Gastroesophageal sphincter (tissue), 4 donors: ENCODE results near the gene ARMC9. TPM values are rescaled to one million over a fixed set of nuclear protein-coding genes. Genes with fewer than 3 reads are reported as not detected.
A peak's percentile ranks its signal among the peaks of the same experiment; 100 is the strongest.

ENCODE experiments used
- ATAC-seq: fragments of 150-250 bp; one replicate; pipeline ENCODE4 v1.9.1; 2016; ENCODE audit warnings: mild to moderate bottlenecking, moderate library complexity
- H3K27ac ChIP-seq, 4 donors: fragments of 200-600 bp; sonication (generic) in 3 of 4; 1 replicate in 3 of 4; 2 replicates in 1 of 4; pipeline ENCODE4 v1.5.1; 2016 to 2019
- H3K27me3 ChIP-seq: fragments of 200-600 bp; sonication (generic); one replicate; pipeline ENCODE4 v1.5.1; 2019
- H3K36me3 ChIP-seq, 2 donors: fragments of 200-600 bp; sonication (generic); one replicate each; pipeline ENCODE4 v1.5.1; 2019; ENCODE audit warnings: control low read depth in 1 of 2
- H3K4me1 ChIP-seq, 3 donors: fragments of 200-600 bp; sonication (generic); 1 replicate in 2 of 3; 2 replicates in 1 of 3; pipeline ENCODE4 v1.5.1; 2016 to 2019; ENCODE audit warnings: control low read depth in 2 of 3
- H3K4me3 ChIP-seq, 2 donors: fragments of 200-600 bp; sonication (generic); one replicate each; pipeline ENCODE4 v1.5.1; 2019; ENCODE audit warnings: mild to moderate bottlenecking in 1 of 2, moderate library complexity in 1 of 2
- H3K9me3 ChIP-seq, 3 donors: fragments of 200-600 bp; sonication (generic); one replicate each; pipeline ENCODE4 v1.5.1; 2017 to 2019; ENCODE audit warnings: control low read depth in 2 of 3
- EP300 ChIP-seq: sonication (generic); formaldehyde crosslinking; IDR thresholded peaks from one replicate; pipeline ENCODE4 v1.6.1; 2017; ENCODE audit warnings: antibody characterized with exemption, mild to moderate bottlenecking
- POLR2A ChIP-seq, 2 donors: fragments of 450-650 bp; IDR thresholded peaks; one replicate each; pipeline ENCODE4 v1.6.1; 2017; ENCODE audit warnings: antibody characterized with exemption in 2 of 2, mild to moderate bottlenecking in 2 of 2, moderate library complexity in 1 of 2
- POLR2AphosphoS5 ChIP-seq: sonication (generic); formaldehyde crosslinking; IDR thresholded peaks from one replicate; pipeline ENCODE4 v1.6.1; 2017; ENCODE audit warnings: antibody characterized with exemption
- WGBS, 2 donors: methylation state at CpG; one replicate each; pipeline ENCODE4 v1.1.5; 2018; ENCODE audit warnings: low coverage in 1 of 2; 5-methylcytosine and 5-hydroxymethylcytosine counted together
- total RNA-seq, 4 donors: library from RNA; depleted of rRNA; stranded (reverse); fragments of >200 nt; gene quantifications; one replicate each; pipeline ENCODE4 v1.1.0, GENCODE V29; 2016
- TF ChIP-seq, protein P1 (sequence below), 4 experiments: fragments of 200-600 bp in 2 of 4; fragments of 450-650 bp in 2 of 4; sonication (generic) in 1 of 4; IDR thresholded peaks; one replicate each; pipeline ENCODE4 v1.5.1; 2017 to 2019; ENCODE audit warnings: antibody characterized with exemption in 4 of 4, mild to moderate bottlenecking in 2 of 4, moderate library complexity in 2 of 4

ARMC9 gene
- total RNA-seq, 4 donors from 2014 or later, result 69.6 to 298 (median 152) TPM

- Histone ChIP-seq H3K9me3 (peaks cover 0 to 7% (median 0%) of the 10 kb centered on the region in 3 donors), H3K4me3 (no peak overlapping the region), H3K27ac (peak overlapping the region in 2 of 4 donors; percentile 43 to 44), H3K4me1 (peaks cover 0 to 10% (median 0%) of the 10 kb centered on the region in 3 donors), H3K36me3 (peaks cover 0 to 13% of the 10 kb centered on the region in 2 donors), H3K27me3 (peaks cover 11% of the 10 kb centered on the region)
- 62% methylated on average over 10 of the region's 26 CpGs; no CpG with 5 or more reads in 1 of the 2 donors for WGBS, 2 donors
- TF ChIP-seq POLR2AphosphoS5 (no peak), POLR2A (IDR thresholded peaks at IDR 0.05) (no peak), EP300 (no peak)
- TF ChIP-seq, protein P1, sequence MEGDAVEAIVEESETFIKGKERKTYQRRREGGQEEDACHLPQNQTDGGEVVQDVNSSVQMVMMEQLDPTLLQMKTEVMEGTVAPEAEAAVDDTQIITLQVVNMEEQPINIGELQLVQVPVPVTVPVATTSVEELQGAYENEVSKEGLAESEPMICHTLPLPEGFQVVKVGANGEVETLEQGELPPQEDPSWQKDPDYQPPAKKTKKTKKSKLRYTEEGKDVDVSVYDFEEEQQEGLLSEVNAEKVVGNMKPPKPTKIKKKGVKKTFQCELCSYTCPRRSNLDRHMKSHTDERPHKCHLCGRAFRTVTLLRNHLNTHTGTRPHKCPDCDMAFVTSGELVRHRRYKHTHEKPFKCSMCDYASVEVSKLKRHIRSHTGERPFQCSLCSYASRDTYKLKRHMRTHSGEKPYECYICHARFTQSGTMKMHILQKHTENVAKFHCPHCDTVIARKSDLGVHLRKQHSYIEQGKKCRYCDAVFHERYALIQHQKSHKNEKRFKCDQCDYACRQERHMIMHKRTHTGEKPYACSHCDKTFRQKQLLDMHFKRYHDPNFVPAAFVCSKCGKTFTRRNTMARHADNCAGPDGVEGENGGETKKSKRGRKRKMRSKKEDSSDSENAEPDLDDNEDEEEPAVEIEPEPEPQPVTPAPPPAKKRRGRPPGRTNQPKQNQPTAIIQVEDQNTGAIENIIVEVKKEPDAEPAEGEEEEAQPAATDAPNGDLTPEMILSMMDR (IDR thresholded peaks at IDR 0.05), result no peak
- peak; percentile 50 for ATAC-seq
These were observed 189.7 kb downstream of the ARMC9 start for GRCh38 chr2:231387904-231388724.

DNA sequence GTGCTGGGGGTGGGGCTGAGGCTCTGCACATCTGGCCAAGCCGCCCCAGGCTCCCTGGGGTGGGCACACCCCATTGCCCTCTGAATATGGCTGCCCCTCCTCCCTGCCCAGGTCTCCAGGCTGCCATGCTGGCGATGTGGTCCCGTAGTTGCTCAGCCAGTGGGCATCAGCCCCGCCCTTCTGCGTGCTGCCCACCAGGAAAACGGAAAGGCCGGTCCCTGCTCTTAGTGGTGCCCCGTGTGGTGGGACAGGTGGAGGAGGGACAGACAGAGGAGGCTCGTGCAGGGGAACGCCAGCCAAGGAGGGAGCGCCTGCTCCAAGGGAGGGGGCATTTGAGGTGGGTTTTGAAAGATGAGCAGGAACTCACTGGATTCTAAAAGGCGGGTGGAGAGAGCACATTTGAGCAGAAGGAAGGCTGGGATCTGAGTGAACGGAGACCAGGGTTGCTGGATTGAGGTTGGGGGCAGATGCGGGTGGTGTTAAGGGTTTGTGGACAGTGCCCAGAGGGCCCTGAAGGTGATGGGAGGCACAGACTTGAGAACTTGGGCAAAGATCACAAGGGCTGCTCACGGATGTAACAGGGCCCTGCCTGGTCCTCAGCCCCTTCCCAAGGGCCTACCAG is 190.4 kb downstream of the ARMC9 start:
- H3K4me1 ChIP-seq, result peaks cover 0 to 10% (median 0%) of the 10 kb centered on the region in 3 donors
- peaks cover 18% of the 10 kb centered on the region for H3K27me3 ChIP-seq
- no peak overlapping the region for H3K4me3 ChIP-seq
- 86 to 92% methylated on average over 3 of the region's 15 CpGs for WGBS, 2 donors
- peaks cover 0 to 13% of the 10 kb centered on the region in 2 donors for H3K36me3 ChIP-seq
- ATAC-seq, result peak; percentile 5
- peak overlapping the region in 2 of 4 donors; percentile 43 to 44 for H3K27ac ChIP-seq
- TF ChIP-seq EP300 (no peak), POLR2A (IDR thresholded peaks at IDR 0.05) (no peak), POLR2AphosphoS5 (no peak)
- TF ChIP-seq, protein P1 (IDR thresholded peaks at IDR 0.05), result no peak
- peaks cover 0 to 7% (median 0%) of the 10 kb centered on the region in 3 donors for H3K9me3 ChIP-seq

DNA sequence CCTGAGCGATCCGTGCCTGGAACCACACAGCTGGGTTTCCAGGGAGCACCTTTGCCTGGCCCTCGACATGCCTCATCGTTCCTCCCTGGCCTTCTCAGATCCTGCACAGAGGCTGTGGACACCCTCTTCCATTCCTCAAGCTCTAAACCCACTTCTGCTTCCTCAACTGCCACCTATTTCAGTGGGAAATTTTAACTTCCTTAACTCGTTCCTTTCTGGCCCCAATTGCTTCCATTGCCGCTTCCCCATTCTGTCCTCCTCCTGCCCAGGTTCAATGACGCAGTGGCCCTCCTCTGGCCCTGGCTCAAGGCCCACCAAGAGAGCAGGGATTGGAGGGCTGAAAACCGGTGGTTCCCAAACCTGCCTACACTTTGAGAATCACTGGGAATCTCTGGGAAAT is 192.2 kb downstream of the ARMC9 start:
- ATAC-seq, result no peak
- H3K4me1 ChIP-seq, result peaks cover 0 to 21% (median 0%) of the 10 kb centered on the region in 3 donors
- H3K9me3 ChIP-seq, result no peaks in the 10 kb centered on the region
- no peak overlapping the region for H3K4me3 ChIP-seq
- H3K36me3 ChIP-seq, result peaks cover 0 to 10% of the 10 kb centered on the region in 2 donors
- peaks cover 37% of the 10 kb centered on the region for H3K27me3 ChIP-seq
- WGBS, 2 donors, result 77 to 90% methylated on average over 2 to 7 of the region's 8 CpGs
- no peak overlapping the region for H3K27ac ChIP-seq
- TF ChIP-seq POLR2AphosphoS5 (no peak), EP300 (no peak), POLR2A (IDR thresholded peaks at IDR 0.05) (no peak)
- TF ChIP-seq, protein P1 (IDR thresholded peaks at IDR 0.05), result no peak

DNA sequence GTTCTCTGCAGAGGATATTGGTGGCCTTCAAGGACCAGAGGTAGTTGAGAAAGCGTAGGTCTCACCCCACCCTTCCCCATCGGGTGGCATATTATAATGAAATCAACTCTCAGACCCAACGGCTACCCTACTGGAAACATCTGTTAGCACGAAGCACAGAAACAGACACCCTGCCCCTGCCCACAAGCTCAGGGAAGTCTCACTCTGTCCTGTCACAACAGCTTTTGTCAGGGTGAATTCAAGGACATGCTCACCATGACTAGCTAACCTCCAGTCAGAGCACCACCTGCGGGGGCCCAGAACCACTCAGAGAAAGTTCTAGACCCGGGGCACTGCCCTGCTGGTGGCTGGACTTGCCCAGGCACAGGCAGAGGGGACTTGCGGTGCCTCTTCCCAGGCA is 193.6 kb downstream of the ARMC9 start:
- 90% methylated on average over 2 of the region's 7 CpGs; no CpG with 5 or more reads in 1 of the 2 donors for WGBS, 2 donors
- no peak for ATAC-seq

More for the DNA sequence above, 193.6 kb downstream of the ARMC9 start:
- Histone ChIP-seq H3K4me3 (no peak overlapping the region), H3K9me3 (no peaks in the 10 kb centered on the region), H3K4me1 (peaks cover 0 to 29% (median 3%) of the 10 kb centered on the region in 3 donors), H3K27me3 (peaks cover 49% of the 10 kb centered on the region), H3K36me3 (no peaks in the 10 kb centered on the region), H3K27ac (no peak overlapping the region)
- TF ChIP-seq, protein P1 (IDR thresholded peaks at IDR 0.05), result no peak
- no peak for TF ChIP-seq POLR2A (IDR thresholded peaks at IDR 0.05)
- no peak for TF ChIP-seq POLR2AphosphoS5
- no peak for TF ChIP-seq EP300
